ENCODE results near the gene ROMO1. TPM values are rescaled to one million over a fixed set of nuclear protein-coding genes. Genes with fewer than 3 reads are reported as not detected.

ROMO1 gene
- total RNA-seq (2021; fragmentation: NEBNext Ultra II Directional; extraction: Animal tissue kit (Norgen Biotek cat#: 25700)), result 164 and 173 TPM in 2 replicates
- polyA plus RNA-seq (2011; rRNA removed), result 702 and 1,070 TPM in 2 replicates
- polyA plus RNA-seq (2011; cell fraction: cytosol; rRNA removed), result 631 TPM
- 401 TPM for polyA plus RNA-seq (2011; cell fraction: nucleus; rRNA removed)
- 114 to 387 TPM (median 323 TPM) in 4 replicates for polyA plus RNA-seq (2012, experiment 1 of 2)
- 427 TPM for polyA plus RNA-seq (2012, experiment 2 of 2)
- polyA plus RNA-seq (2013, experiment 1 of 2), result 546 TPM
- polyA plus RNA-seq (2013, experiment 2 of 2), result 515 TPM
- 15.1 and 25.8 TPM in 2 replicates for polyA minus RNA-seq (2011; rRNA and poly(A)+ RNA removed)
- 45.5 TPM for polyA minus RNA-seq (2011; cell fraction: cytosol; rRNA and poly(A)+ RNA removed)
- 46.2 TPM for polyA minus RNA-seq (2011; cell fraction: nucleus; rRNA and poly(A)+ RNA removed)
- long read RNA-seq, experiment 1, transcript ROMO1-203 (3 exons, 422 nt), result major isoform, 65 of 130 reads
- long read RNA-seq, experiment 1, transcript ROMO1-201 (2 exons, 496 nt), result minor isoform, 41 of 130 reads
- long read RNA-seq, experiment 1, transcript ROMO1-204 (3 exons, 498 nt), result minor isoform, 21 of 130 reads
- long read RNA-seq, experiment 1, partial matches to known transcripts, result 1 of 130 reads
- long read RNA-seq, experiment 1, other reads (novel, unspliced or antisense), result 0 of 130 reads
- long read RNA-seq, experiment 2, result 0 reads

- no peaks in the 10 kb centered on the region for H3K9me3 ChIP-seq (ENCODE audit: insufficient read depth in 2 of 2, low read depth in 1 of 2, low read length in 1 of 2)
- ChIA-PET POLR2A (ENCODE audit: partially characterized antibody) (interaction anchor here (0.8 to 40.1 kb wide), 11 partner anchors 17 to 255 kb away, joined by 3 to 2341 read pairs (median 3); partner anchors contain the start of genes CPNE1, PHF20, RBM12 and RBM39), CTCF (ENCODE audit: partially characterized antibody) (interaction anchor here (0.6 to 2.4 kb wide), 6 partner anchors 10 to 902 kb away, joined by 3 to 8 read pairs (median 4); partner anchors contain the start of gene RBM39)
- peak within 1 kb of the TSS; percentile 87 for H3K56ac ChIP-seq (replicated peaks; ENCODE audit: insufficient read length, low read depth, low read length)
- H4K20me1 ChIP-seq (replicated peaks in 1 of 2; ENCODE audit: control insufficient read depth in 1 of 2, insufficient read depth in 2 of 2, low read length in 2 of 2), result peaks cover 0 to 6% of the 10 kb centered on the region in 2 experiments
- H3K4me3 ChIP-seq (ENCODE audit: extremely low read depth in 1 of 4, insufficient read depth in 2 of 4, low read depth in 3 of 4, low read length in 4 of 4), result peak within 1 kb of the TSS; percentile 66 to 99 (median 88)
- no peak within 1 kb of the TSS for H3K23ac ChIP-seq (ENCODE audit: insufficient read length)
- H3K23me2 ChIP-seq (ENCODE audit: low read depth, low read length), result peaks cover 13% of the 10 kb centered on the region
- peak within 1 kb of the TSS; percentile 75 to 91 for H3K4me2 ChIP-seq (ENCODE audit: insufficient read depth in 1 of 2, low read depth in 2 of 2, low read length in 2 of 2)
- peaks cover 3 to 32% (median 7%) of the 10 kb centered on the region in 4 experiments for H3K36me3 ChIP-seq (ENCODE audit: control insufficient read depth in 2 of 4, insufficient read depth in 4 of 4, low read length in 3 of 4)
- H2AFZ ChIP-seq (ENCODE audit: low read length), result peak within 1 kb of the TSS; percentile 94
- H2BK20ac ChIP-seq (ENCODE audit: low read length), result no peak within 1 kb of the TSS
- peak within 1 kb of the TSS; percentile 86 for H3K18ac ChIP-seq (ENCODE audit: extremely low read depth, low read length)
- no peak within 1 kb of the TSS for H2BK15ac ChIP-seq (ENCODE audit: low read length)
- no peaks in the 10 kb centered on the region for H3K79me1 ChIP-seq (ENCODE audit: low read depth, low read length)
- peak within 1 kb of the TSS; percentile 80 to 96 (median 90) for H3K9ac ChIP-seq (replicated peaks in 1 of 4; ENCODE audit: extremely low read depth in 1 of 4, low read depth in 3 of 4, low read length in 3 of 4)
- H2BK5ac ChIP-seq (ENCODE audit: low read depth, low read length), result peak within 1 kb of the TSS; percentile 95
- H3K4ac ChIP-seq (replicated peaks; ENCODE audit: insufficient read length, low read depth, low read length), result peak within 1 kb of the TSS; percentile 82
- no peak within 1 kb of the TSS for H3K14ac ChIP-seq (ENCODE audit: insufficient read length)
- peaks cover 0 to 2% (median under 1%) of the 10 kb centered on the region in 4 experiments; a peak in 3 of 7 replicates for H3K4me1 ChIP-seq (replicated peaks in 1 of 4; ENCODE audit: control insufficient read depth in 3 of 4, insufficient read depth in 4 of 4, low read length in 3 of 4)
- no peak within 1 kb of the TSS for H2BK12ac ChIP-seq (ENCODE audit: low read depth, low read length)
- no peak within 1 kb of the TSS for H2AK5ac ChIP-seq (ENCODE audit: low read depth, low read length)
- FAIRE-seq (no peak), DNase-seq (ENCODE audit: low read depth in 1 of 2, low spot score in 2 of 2) (peak; percentile 65 to 90)
- peak within 1 kb of the TSS; percentile 78 for H3K27ac ChIP-seq (ENCODE audit: low read depth, low read length)
- H4K91ac ChIP-seq (replicated peaks; ENCODE audit: insufficient read length, low read length), result peak within 1 kb of the TSS; percentile 66
- peak within 1 kb of the TSS; percentile 98 for H4K8ac ChIP-seq (ENCODE audit: extremely low read depth, insufficient read depth, low read length)
- H3K27me3 ChIP-seq (replicated peaks in 1 of 4; ENCODE audit: control insufficient read depth in 3 of 4, extremely low read depth in 1 of 4, insufficient read depth in 3 of 4, low read length in 3 of 4), result no peaks in the 10 kb centered on the region
- H4K5ac ChIP-seq (ENCODE audit: insufficient read length, low read depth, low read length), result no peak within 1 kb of the TSS
- peaks cover 0 to 8% of the 10 kb centered on the region in 2 experiments; a peak in 2 of 4 replicates for H3K79me2 ChIP-seq (ENCODE audit: control insufficient read depth in 1 of 2, insufficient read depth in 2 of 2, low read length in 2 of 2)
- no peak within 1 kb of the TSS for H2BK120ac ChIP-seq (replicated peaks; ENCODE audit: low read depth, low read length)
- 1% methylated on average over 65 of the region's 81 CpGs; no CpG with 5 or more reads in 1 of the 2 experiments for WGBS, 2 experiments (ENCODE audit: extremely low coverage in 1 of 2, insufficient coverage in 1 of 2, insufficient read length in 1 of 2, insufficient replicate concordance in 2 of 2, low coverage in 1 of 2, low lambda C conversion rate in 2 of 2, missing lambda C conversion rate in 1 of 2)
- TF ChIP-seq TBP (IDR thresholded peaks at IDR 0.05; ENCODE audit: low read depth, low read length) (peak; percentile 57; the same call in 1 of the 2 replicates), ZNF274 (IDR thresholded peaks at IDR 0.05; ENCODE audit: borderline replicate concordance, extremely low read depth, low read length) (no peak), POLR2AphosphoS5 (IDR thresholded peaks at IDR 0.05; ENCODE audit: low read depth, low read length) (peak; percentile 85), E2F6 (IDR thresholded peaks at IDR 0.05) (peak; percentile 13; the same call in 1 of the 2 replicates), TAF7 (optimal IDR thresholded peaks at IDR 0.05; ENCODE audit: borderline replicate concordance, low read depth, low read length) (no peak), KDM5A (IDR thresholded peaks at IDR 0.05; ENCODE audit: low read length) (peak; percentile 67; the same call in 1 of the 2 replicates), BACH1 (IDR thresholded peaks at IDR 0.05; ENCODE audit: low read length) (no peak)
These were observed at the start of gene ROMO1, which contains the start of gene NFS1 for GRCh38 chr20:35699127-35699956. TSS of gene ROMO1 (plus strand) at chr20:35699405. CDS start at chr20:35699633, 228 bp downstream. TSS of gene NFS1 (minus strand) at chr20:35699352. CDS start at chr20:35699288, 64 bp downstream.
